Measurements from ENCODE around the gene CCNB2. TPM values are rescaled to one million over a fixed set of nuclear protein-coding genes. Genes with fewer than 3 reads are reported as not detected.

The CCNB2 gene
- total and polyA plus RNA-seq, 2 donors (not counting 1 experiment from before 2014, with no cell fraction given): 0.67 to 1.0 TPM

- intact Hi-C loops (cut with micrococcal nuclease): no loop called here
- WGBS (ENCODE audit: insufficient coverage): 100% methylated on average over 2 of the region's 3 CpGs
- Histone ChIP-seq H3K4me1 (ENCODE audit: control insufficient read depth in 2 of 2, insufficient read depth in 2 of 2, low read length in 2 of 2) (peaks cover 0 to 5% of the 10 kb centered on the region in 2 donors), H3K4me2 (replicated peaks; ENCODE audit: low read depth, low read length, poor library complexity, severe bottlenecking) (no peak overlapping the region), H2AFZ (ENCODE audit: insufficient read depth, low read depth, low read length, poor library complexity, severe bottlenecking) (no peak overlapping the region), H3K9ac (ENCODE audit: low read length) (no peak overlapping the region), H3K9me3 (ENCODE audit: control extremely low read depth in 1 of 3, control insufficient read depth in 2 of 3, insufficient read depth in 1 of 3, low read length in 2 of 3) (peaks cover 0 to 4% (median 0%) of the 10 kb centered on the region in 3 donors), H3K4me3 (ENCODE audit: control extremely low read depth in 1 of 5, extremely low read depth in 1 of 5, insufficient read depth in 1 of 5, low read depth in 2 of 5, low read length in 4 of 5) (no peak overlapping the region), H4K20me1 (ENCODE audit: control insufficient read depth, insufficient read depth, low read length, poor library complexity, severe bottlenecking) (no peaks in the 10 kb centered on the region), H3K79me2 (ENCODE audit: control insufficient read depth, insufficient read depth, low read length) (no peaks in the 10 kb centered on the region), H3K27me3 (replicated peaks in 1 of 4; ENCODE audit: control extremely low read depth in 1 of 4, control insufficient read depth in 3 of 4, insufficient read depth in 4 of 4, low read length in 3 of 4) (no peaks in the 10 kb centered on the region), H3K27ac (ENCODE audit: low read length in 2 of 2) (no peak overlapping the region), H3K36me3 (replicated peaks in 1 of 2; ENCODE audit: control extremely low read depth in 1 of 2, control insufficient read depth in 1 of 2, extremely low read depth in 1 of 2, insufficient read depth in 2 of 2, low read length in 1 of 2) (peaks cover 3 to 64% of the 10 kb centered on the region in 2 experiments)
- H3K27ac Mint-ChIP-seq: no peak overlapping the region
- H3K9me3 Mint-ChIP-seq (ENCODE audit: insufficient read depth): no peaks in the 10 kb centered on the region
- H3K4me1 Mint-ChIP-seq: no peaks in the 10 kb centered on the region
- CTCF ChIA-PET: interaction anchor here (0.6 to 3.9 kb wide), 3 partner anchors 354 to 474 kb away, joined by 3 to 21 read pairs (median 4); no protein-coding TSS in a partner anchor
- H3K4me3 Mint-ChIP-seq: no peak overlapping the region
- ATAC-seq (ENCODE audit: low read depth): no peak
- no peak for DNase-seq
- POLR2A ChIA-PET: no interaction called here
- TF ChIP-seq EZH2 (IDR thresholded peaks at IDR 0.05; ENCODE audit: borderline replicate concordance, insufficient read depth, low read depth, low read length, poor library complexity, severe bottlenecking): no peak
- no peak for TF ChIP-seq CTCF (IDR thresholded peaks at IDR 0.05)
- no peaks in the 10 kb centered on the region for H3K27me3 Mint-ChIP-seq
Observed at GRCh38 chr15:59169251-59169708, 64.3 kb downstream of the CCNB2 start.

GRCh38 chr15:59170295-59171066, 65.5 kb downstream of the CCNB2 start:
- Histone ChIP-seq H3K4me1 (ENCODE audit: control insufficient read depth in 2 of 2, insufficient read depth in 2 of 2, low read length in 2 of 2) (peaks cover 0 to 5% of the 10 kb centered on the region in 2 donors), H3K4me3 (ENCODE audit: control extremely low read depth in 1 of 5, extremely low read depth in 1 of 5, insufficient read depth in 1 of 5, low read depth in 2 of 5, low read length in 4 of 5) (no peak overlapping the region), H3K4me2 (replicated peaks; ENCODE audit: low read depth, low read length, poor library complexity, severe bottlenecking) (no peak overlapping the region), H3K9me3 (ENCODE audit: control extremely low read depth in 1 of 3, control insufficient read depth in 2 of 3, insufficient read depth in 1 of 3, low read length in 2 of 3) (peaks cover 0 to 4% (median 0%) of the 10 kb centered on the region in 3 donors), H3K36me3 (replicated peaks in 1 of 2; ENCODE audit: control extremely low read depth in 1 of 2, control insufficient read depth in 1 of 2, extremely low read depth in 1 of 2, insufficient read depth in 2 of 2, low read length in 1 of 2) (peaks cover 3 to 64% of the 10 kb centered on the region in 2 experiments), H2AFZ (ENCODE audit: insufficient read depth, low read depth, low read length, poor library complexity, severe bottlenecking) (no peak overlapping the region), H3K79me2 (ENCODE audit: control insufficient read depth, insufficient read depth, low read length) (no peaks in the 10 kb centered on the region), H3K27ac (ENCODE audit: low read length in 2 of 2) (no peak overlapping the region), H3K27me3 (replicated peaks in 1 of 4; ENCODE audit: control extremely low read depth in 1 of 4, control insufficient read depth in 3 of 4, insufficient read depth in 4 of 4, low read length in 3 of 4) (no peaks in the 10 kb centered on the region), H3K9ac (ENCODE audit: low read length) (no peak overlapping the region), H4K20me1 (ENCODE audit: control insufficient read depth, insufficient read depth, low read length, poor library complexity, severe bottlenecking) (no peaks in the 10 kb centered on the region)
- 67% methylated on average over 12 of the region's 12 CpGs for WGBS (ENCODE audit: insufficient coverage)
- ChIA-PET CTCF (interaction anchor here (0.8 to 3.9 kb wide), 2 partner anchors 27 to 359 kb away, joined by 3 to 21 read pairs; no protein-coding TSS in a partner anchor), POLR2A (no interaction called here)
- DNase-seq (no peak), ATAC-seq (ENCODE audit: low read depth) (no peak)
- Mint-ChIP-seq H3K27me3 (no peaks in the 10 kb centered on the region), H3K4me1 (peaks cover 5% of the 10 kb centered on the region), H3K27ac (no peak overlapping the region), H3K4me3 (no peak overlapping the region), H3K9me3 (ENCODE audit: insufficient read depth) (no peaks in the 10 kb centered on the region)
- intact Hi-C loops (cut with micrococcal nuclease): no loop called here
- TF ChIP-seq EZH2 (IDR thresholded peaks at IDR 0.05; ENCODE audit: borderline replicate concordance, insufficient read depth, low read depth, low read length, poor library complexity, severe bottlenecking) (no peak), CTCF (IDR thresholded peaks at IDR 0.05) (no peak)

Measured in B cell (primary cell).